Fibroblast of the conjunctiva (primary cell): ENCODE measurements around the gene C12orf56.
"Not testable (repeated sequence)": the region's sequence is repeated elsewhere in the genome, so short reads cannot be mapped to it uniquely, and the experiment has no call there.

Experiments
- DNase-seq: peaks from one replicate; pipeline ENCODE4 v3.0.0-alpha.2; 2010; ENCODE audit warnings: low read depth

C12orf56 gene

DNA sequence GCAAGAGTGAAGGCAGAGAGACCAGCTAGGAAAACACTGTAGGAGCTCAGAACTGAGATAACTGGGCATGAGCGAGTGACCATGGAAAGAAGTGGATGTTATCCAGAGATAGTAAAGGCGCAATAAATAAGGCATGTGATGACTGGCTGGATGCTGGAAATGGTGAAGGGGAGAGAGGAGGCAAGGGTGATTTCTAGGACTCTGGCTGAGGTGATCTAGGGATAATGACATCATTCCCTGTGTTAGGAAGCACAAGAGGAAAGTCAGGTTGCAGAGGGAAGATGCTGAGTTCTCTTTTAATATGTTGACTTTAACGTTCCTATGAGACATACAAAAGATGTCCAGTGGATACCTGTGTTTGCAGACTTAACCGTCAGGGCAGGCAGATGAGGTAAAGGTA lies 78.7 kb downstream of the C12orf56 start:
- no peak for DNase-seq

DNA sequence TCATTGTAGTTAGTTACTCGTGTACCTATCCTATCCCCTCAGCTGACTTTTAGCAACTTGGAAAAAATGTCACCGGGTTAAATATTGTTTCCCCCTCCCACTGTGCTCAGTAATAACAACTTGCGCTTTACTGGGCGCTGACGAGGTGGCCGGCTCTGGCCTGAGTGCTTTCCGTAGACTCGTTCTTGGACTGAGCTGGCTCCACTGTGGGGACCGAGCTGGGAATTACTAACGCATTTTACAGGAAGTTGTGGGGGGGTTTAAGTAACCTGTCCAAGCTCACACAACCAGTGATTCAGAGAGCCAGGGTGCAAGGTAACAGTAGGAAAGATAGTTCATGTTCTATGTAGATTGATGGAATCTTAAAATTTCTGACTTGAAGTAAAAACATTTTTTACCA lies 86.0 kb downstream of the C12orf56 start:
- no peak for DNase-seq

DNA sequence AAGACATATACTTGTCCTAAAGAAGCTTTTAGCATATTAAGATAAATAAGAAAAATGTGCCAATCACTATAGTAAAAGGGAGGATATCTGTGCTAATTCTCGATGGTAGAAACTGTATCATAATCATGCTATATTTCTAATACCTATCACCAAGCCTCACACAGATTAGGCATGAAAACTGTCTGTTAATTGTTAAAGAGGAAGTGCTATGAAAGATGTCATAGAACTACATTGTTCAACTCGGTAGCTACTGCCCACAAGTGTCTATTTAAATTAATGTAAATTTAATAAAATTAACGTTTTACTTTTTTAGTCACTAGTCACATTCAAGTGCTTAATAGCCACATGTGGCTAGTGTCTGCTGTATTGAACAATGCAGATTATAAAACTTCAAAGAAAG lies 90.9 kb downstream of the C12orf56 start:
- DNase-seq, result no peak

DNA sequence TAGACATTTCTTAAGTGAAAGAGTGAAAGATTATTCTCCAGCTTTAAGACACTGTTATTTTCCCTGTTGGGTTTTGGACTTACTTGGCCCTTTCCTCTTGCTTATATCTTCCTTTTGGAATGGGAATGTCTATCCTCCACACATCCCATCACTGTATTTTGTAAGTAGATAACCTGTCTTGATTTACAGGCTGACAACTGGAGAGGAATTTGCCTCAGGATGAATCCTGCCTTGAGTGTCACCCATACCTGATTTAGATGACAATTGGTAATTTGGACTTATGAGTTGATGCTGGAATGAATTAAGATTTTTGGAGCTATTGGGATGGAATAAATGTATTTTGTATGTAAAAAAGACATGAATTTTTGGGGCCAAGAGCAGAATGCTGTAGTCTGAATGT lies 94.3 kb downstream of the C12orf56 start:
- no peak for DNase-seq

DNA sequence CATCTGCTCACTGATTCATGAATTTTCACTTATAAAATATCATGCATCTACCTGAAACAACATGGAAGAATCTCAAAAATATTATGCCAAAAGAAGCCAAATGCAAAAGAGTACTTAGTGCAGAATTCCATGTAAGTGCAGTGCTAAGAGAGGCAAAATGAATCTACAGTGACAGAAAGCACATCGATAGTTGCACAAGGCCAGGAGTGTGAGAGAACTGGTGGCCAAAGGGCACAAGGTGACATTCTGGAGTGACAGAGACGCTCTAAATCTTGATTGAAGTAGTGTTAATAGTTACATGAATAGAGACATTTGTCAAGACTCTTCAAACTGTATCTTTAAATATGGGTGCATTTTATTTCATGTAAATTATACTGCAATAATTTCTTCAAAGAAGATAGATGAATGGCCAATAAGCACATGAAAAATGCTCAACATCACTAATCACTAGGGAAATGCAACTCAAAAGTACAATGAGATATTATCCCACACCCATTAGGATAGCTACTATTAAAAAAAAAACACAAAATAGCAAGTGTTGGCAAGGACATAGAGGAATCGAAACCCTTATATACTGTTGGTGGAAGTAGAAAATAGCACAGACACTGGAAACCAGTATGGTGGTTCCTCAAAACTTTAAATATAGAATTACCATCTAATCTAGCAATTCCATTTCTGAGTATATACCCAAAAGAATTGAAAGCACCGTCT lies 96.7 kb downstream of the C12orf56 start:
- DNase-seq, result no peak

DNA sequence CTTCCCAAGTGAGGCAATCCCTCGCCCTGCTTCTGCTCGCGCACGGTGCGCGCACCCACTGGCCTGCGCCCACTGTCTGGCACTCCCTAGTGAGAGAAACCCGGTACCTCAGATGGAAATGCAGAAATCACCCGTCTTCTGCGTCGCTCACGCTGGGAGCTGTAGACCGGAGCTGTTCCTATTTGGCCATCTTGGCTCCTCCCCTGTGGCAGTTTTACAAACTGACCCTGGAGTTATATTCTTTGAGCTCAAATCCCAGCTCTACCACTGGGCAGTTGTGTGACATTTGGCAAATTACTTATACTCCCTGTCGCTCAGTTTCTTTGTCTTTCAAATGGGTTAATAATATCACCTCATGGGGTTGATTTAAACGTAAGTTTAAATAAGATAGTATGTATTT lies 97.4 kb downstream of the C12orf56 start:
- DNase-seq, result not testable (repeated sequence)

DNA sequence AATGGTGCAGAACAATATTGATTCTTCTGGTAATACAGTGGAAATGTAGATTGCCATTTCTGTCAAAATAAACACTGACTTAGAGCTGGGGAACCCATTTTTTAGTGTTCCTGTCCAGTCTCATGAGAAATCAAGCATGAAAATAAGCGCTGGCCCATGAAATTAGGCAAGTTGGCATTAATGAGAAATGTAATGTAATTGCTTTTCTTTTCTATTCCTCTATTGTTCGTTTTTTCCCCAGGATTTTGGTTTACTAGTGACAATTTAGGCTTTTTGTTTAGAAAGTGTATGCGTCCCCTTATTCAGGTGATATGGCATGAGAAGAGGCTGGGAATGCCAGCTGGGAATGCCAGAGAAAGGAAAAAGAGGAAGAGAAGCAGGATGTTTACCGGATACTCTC lies 104.0 kb downstream of the C12orf56 start:
- no peak for DNase-seq

DNA sequence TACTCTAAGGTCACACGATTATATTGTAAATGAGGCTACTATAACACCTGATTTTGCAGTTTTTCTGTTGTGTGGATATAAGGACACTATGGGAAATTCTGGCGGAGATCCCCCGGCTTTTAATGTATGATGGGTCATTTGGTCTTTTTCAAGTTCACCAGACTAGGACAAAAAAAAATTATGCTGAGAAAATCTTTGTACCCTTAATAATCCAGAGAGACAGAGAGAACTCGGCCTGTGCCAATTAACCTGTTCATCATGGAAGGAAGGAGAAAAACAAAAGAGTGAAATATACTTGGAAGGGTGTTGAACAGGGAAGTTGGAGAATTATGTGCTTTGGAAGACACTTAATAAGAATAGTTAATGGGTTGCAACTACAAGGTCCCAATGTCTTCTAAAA lies 106.3 kb downstream of the C12orf56 start:
- DNase-seq, result no peak

DNA sequence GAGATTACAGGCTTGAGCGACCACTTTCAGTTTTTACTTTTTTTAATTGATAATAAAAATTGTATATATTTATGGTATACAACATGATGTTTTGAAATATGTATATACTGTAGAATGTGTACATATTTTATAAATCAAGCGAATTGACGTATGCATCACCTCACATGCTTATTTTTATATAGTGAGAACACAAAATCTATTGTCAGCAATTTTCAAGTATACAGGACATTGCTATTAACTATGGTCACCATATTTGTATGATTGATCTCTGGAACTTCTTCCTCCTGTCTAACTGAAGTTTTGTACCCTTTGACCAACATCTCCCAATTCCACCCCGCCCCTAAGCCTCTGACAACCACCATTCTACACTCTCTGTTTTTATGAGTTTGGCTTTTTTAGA lies 112.1 kb downstream of the C12orf56 start:
- no peak for DNase-seq

DNA sequence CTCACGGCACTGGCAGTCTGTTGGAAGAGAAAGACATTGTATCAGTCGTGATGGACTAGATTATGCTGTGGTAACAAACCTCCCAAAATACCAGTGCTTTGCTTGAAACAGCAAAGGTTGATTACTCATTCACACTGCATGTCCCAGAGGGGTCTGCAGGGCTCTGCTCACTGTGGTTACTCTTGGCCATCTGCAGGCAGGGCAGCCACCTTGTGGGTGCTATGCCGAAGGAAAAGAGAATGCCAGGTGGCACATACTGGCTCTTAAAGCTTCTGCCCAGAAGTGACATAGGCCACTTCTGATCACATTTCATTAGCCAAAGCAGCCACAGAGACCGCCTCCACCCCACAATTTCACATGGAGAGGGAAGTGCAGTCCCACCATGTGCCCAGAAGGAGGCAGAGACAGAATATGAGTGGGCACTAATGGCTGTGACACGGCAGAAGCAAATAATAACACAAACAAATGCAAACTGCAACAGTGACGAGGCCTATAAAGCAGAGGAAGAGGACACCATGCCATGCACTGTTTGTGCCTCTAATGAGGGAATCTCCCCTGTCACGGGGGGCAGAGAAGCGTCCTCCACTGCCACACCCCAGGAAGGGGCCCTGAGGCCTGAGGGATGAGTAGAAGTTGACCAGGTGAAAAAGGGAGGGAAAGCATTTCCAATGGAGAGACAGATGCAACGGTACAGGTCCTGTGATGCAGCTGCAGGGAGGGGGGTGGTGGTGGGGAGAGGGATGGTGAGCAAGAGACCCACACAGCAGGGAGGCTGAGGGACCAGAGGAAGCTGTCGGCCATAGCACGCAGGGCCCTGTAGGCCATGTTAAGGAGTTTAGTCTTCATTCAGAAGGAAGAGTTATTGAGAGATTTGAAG lies 116.8 kb downstream of the C12orf56 start:
- no peak for DNase-seq

DNA sequence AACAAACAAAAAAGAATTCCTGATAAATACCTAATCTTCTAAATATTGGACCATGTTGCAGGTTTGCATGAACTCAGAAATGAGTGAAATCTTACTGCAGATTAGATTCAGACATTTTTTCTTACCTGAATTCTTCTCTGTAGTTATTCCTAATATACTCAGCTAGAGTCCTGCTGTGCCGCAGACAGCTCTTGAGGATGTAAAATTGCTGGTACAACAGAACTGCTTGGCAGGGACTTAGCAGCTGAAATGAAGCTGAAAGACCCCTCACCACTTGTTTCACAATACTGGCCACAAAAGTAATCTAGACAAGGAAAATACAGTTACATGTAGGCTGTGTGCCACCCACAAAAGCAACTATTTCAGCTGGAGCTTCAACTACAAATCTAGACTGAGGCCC lies 120.1 kb downstream of the C12orf56 start:
- DNase-seq, result no peak

DNA sequence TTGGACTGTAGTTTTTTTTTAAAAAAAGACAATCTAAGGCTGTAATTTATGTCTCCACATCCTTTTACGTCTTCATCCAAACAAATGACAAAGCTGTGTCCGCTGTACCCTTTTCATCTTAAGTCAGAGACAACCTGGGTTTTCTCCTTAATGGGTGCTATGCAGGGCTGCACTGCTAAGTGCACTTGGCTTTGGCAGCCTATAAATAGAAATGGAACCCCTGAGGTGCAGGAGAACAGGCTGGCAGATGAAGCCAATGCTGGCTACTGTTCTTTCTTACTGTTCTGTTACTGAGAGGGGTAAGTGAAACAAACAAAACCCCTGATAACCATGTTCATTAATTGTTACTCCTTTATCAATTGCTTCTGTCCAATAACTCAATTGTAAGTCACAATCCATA lies 121.4 kb downstream of the C12orf56 start:
- DNase-seq, result no peak

DNA sequence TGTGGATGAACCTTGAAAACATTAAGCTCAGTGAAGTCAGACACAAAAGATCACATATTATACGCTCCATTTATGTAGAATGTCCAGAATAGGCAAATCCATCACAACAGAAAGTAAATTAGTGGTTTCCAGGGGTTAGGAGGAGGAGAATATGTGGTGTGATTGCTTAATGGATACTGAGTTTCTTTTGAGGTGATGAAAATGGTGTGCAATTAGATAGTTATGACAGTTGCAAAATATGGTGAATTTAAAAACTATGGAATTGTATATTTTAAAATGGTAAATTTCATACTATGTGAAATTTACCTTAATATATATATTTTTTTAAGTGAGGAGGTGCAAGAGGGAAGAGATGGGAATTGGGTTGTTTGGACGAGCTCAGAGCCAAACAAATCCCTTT lies 122.1 kb downstream of the C12orf56 start:
- DNase-seq, result no peak

DNA sequence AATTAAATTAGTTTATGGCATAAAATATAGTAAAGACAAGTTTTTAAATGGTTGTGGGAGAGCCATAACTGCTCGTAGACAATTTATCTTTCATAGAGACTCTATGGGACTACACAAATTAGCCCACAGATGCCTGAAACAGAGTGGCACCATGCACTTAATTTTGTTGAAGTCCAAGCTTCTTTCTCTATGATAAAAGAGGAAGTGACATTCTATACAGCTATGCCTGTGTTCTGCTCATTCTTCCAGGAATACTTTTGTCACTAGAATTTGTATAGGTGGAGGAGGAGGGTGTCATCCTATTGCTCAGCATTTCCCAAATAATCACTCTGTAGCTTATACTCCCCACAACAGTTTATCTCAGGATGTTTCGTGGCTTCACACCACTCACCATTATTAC lies 124.7 kb downstream of the C12orf56 start:
- DNase-seq, result no peak

DNA sequence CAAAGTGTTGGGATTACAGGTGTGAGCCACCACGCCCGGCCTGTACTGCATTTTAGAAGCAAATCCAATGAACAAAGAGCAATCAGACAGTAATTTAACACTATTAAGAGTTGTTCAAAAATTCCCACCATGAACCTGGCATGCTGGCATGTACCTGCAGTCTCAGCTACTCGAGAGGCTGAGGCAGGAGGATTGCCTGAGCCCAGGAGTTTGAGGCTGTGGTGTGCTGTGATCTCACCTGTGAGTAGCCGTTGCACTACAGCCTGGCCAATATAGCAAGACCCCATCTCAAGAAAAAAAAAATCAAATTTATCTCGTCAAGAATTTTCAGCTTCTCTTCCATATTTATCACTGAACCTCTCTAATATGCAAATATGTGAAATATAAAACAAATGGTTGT lies 128.7 kb downstream of the C12orf56 start:
- DNase-seq, result no peak

DNA sequence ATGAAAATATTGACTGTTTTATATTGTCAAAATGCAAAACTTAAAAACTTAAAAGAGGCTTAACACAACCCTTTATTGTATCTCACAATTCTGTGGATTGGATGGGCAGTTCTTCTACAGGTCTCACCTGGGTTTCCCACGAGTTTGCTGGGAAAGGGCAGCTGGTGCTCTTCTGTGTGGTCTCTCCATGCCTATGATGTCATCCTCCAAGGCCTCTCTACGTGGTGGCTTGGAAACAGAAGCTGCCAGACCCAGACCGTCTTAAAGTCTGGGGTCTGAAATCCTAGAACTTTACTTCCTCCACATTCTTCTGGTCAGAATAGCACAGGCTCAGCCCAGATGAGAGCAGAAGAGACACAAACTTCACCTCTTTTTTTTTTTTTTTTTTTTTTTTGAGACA lies 132.0 kb downstream of the C12orf56 start:
- no peak for DNase-seq

DNA sequence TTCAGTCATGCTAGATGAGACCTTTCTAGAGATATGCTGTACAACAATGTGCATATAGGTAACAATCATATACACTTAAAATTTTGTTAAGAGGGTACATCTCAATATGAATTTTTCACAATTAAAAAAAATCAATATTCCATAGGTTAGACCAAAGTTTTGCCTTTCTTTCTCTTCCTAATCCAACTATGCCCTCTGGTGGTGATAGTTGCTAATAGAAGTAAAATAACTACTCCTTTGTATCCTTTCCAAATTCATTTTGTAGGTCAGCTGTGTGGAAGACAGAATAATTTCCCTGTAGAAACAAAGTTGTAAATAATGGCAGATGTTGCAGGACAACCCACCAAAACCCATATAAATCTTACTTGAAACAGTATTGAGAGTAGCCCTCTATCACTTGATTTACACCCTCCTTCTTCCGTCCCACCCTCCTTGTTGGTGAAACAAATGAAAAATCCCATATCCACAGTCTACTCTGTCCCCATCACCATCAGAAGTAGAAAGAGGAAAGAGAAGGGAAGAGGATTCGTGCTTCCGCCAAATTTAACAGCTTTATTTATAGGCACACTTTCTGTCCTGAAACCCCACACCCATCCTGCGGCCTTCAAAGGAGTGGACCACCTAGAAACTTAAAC lies 134.3 kb downstream of the C12orf56 start:
- DNase-seq, result peak; percentile 56

DNA sequence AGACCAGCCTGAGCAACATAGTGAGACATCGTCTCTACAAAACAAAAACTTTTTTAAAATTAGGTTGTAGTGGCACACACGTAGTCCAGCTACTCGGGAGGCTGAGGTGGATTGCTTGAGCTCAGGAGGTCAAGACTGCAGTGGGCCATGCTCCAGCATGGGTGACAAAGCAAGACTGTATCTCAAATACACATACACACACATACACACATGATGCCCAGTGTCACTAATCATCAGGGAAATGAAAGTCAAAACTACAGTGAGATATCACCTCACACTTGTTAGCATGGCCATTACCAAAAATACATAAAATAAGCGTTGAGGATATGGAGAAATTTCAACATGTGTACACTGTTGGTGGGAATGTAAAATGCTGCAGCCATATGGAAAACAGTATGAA lies 135.3 kb downstream of the C12orf56 start:
- no peak for DNase-seq

DNA sequence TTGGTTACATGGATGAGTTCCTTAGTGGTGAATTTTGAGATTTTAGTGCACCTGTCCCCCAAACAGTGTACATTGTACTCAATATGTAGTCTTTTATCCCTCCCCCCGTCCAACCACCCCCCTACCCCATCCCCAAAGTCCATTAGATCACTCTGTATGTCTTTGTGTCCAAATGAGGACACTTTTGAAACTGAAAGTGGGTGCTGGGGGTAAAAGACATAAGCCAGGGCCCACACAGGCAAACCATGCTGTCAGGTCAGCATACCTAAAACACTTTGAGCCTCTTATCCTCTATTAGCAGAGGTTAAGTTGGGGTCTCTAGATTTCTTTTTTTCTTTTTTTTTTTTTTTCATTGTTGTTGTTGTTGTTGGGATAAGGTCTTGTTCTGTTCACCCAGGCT lies 137.2 kb downstream of the C12orf56 start:
- DNase-seq, result no peak

DNA sequence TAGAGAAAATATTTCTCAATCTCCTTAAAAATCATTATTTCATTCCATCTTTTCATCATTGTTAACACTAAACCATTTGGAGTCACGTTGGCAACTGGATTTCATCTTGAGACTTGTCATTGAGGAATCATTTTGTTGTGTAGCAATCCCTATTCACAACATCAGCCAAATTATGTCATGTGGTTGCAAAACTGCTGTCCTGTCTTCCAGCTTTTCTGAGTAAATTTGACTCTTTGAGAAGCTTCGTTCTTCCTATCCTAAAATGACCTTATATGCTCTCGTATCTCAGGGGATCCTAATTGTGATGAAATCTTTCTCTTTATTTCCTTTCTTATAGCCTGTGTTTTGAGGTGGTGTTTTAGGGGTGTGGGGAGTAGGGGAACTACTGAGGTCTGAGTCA lies 137.9 kb downstream of the C12orf56 start:
- peak; percentile 87 for DNase-seq

DNA sequence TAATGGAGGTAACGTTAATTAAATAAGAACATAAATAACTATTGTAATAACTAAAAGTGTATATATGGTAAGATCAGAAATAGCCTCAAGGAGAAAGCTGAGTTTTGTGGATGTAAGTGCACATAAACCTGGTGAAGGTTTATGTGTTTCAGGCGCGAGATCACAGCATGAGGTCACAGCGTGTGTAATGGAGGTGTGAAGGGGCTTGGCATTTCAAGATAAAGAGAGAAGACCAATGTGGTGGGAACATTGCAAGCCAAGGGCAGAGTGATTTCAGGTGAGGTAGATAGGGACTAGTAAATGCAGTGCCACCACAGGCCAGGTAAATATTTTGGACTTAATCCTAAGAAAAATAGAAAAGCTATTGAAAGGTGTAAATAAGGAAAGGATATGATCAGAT lies 146.7 kb downstream of the C12orf56 start:
- DNase-seq, result no peak

DNA sequence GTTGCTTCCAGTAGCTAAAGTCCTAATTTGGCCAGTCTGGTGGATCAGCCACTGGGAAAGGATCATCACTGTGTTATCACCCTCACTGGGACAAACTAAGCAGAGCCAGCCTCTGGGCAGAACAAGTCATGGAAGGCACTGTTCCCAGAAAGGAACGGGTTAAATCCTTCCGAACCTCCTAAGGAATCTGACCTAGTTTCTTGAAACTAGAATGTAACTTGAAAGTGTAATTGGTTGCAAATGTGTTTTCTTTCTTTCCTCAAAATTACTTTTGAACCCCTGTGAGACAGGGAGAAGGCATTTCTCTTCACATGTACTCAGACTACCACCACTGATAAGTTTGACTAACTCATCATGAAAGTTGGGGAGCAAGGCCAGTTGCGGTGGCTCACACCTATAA lies 149.8 kb downstream of the C12orf56 start:
- DNase-seq, result no peak

DNA sequence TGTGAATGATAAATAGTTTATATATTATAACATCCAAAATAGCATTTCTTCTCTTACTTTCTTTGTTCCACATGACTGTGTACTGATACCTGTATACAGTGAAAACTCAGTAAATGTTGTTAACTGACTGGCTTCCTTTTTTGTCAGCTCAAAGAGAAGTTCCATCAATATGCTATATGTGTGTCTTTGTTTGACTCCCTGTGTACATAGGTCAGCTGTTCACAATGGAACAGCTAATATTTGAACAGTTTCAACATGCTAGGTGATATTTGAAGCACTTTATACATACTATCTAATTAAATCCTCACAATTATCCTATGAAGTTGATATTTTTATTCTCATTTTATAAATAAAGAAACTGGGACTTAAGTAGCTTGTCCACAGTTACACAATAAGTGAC lies 153.2 kb downstream of the C12orf56 start:
- no peak for DNase-seq
